ENCODE results near the gene SMAD5.

SMAD5 gene

GRCh38 chr5:136094189-136094912 lies 38.3 kb upstream of the SMAD5 start:
- H3K27ac ChIP-seq, result no peak overlapping the region
- TF ChIP-seq CTCF (IDR thresholded peaks at IDR 0.05), result no peak
- no peak overlapping the region for H3K4me3 ChIP-seq
- DNase-seq (ENCODE audit: low spot score), result no peak

GRCh38 chr5:136094913-136095641 lies 37.6 kb upstream of the SMAD5 start:
- H3K27ac ChIP-seq, result no peak overlapping the region
- no peak for TF ChIP-seq CTCF (IDR thresholded peaks at IDR 0.05)
- H3K4me3 ChIP-seq, result no peak overlapping the region
- no peak for DNase-seq (ENCODE audit: low spot score)

GRCh38 chr5:136098176-136098575 lies 34.5 kb upstream of the SMAD5 start:
- H3K27ac ChIP-seq, result no peak overlapping the region
- no peak for TF ChIP-seq CTCF (IDR thresholded peaks at IDR 0.05)
- H3K4me3 ChIP-seq, result no peak overlapping the region
- DNase-seq (ENCODE audit: low spot score), result no peak

GRCh38 chr5:136099870-136100269 lies 32.8 kb upstream of the SMAD5 start:
- no peak for DNase-seq (ENCODE audit: low spot score)
- TF ChIP-seq CTCF (IDR thresholded peaks at IDR 0.05), result no peak
- no peak overlapping the region for H3K27ac ChIP-seq
- H3K4me3 ChIP-seq, result no peak overlapping the region

- no peak overlapping the region for H3K27ac ChIP-seq
- TF ChIP-seq CTCF (IDR thresholded peaks at IDR 0.05), result no peak
- no peak for DNase-seq (ENCODE audit: low spot score)
- H3K4me3 ChIP-seq, result no peak overlapping the region
These were observed 30.8 kb upstream of the SMAD5 start for GRCh38 chr5:136101884-136102283.

GRCh38 chr5:136103118-136103517 lies 29.5 kb upstream of the SMAD5 start:
- no peak for DNase-seq (ENCODE audit: low spot score)
- no peak overlapping the region for H3K4me3 ChIP-seq
- no peak overlapping the region for H3K27ac ChIP-seq
- no peak for TF ChIP-seq CTCF (IDR thresholded peaks at IDR 0.05)

Data from coronary artery (tissue), 2 donors.